ENCODE measurements around the gene TMEM37.
A peak's percentile ranks its signal among the peaks of the same experiment; 100 is the strongest.

The TMEM37 gene

DNA sequence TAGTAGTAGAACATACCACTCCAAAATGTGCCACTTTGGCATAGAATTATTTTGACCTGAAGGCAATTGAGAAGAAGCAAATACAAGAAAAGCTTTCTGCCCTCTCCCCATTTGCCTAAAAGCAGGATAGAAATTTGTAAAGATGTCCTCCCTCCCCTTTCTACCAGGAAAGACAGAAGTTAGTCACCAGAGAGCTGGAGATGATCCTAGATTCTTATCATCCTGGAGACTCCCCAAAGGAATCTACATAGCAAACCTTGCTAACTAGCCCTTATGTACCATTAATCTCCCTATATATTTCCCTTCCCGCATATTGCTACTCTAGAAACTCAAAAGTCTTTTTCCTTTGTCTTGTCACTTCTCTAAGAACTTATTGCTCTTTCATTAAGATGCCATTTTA, 12.6 kb upstream of the TMEM37 start:
- DNase-seq, result no peak

- DNase-seq, result no peak
Measured at GRCh38 chr2:119419803-119420508, 11.7 kb upstream of the TMEM37 start.

- DNase-seq, result no peak
Measured at GRCh38 chr2:119421304-119421703, 10.3 kb upstream of the TMEM37 start.

GRCh38 chr2:119421741-119422140, 9.9 kb upstream of the TMEM37 start:
- no peak for DNase-seq

DNA sequence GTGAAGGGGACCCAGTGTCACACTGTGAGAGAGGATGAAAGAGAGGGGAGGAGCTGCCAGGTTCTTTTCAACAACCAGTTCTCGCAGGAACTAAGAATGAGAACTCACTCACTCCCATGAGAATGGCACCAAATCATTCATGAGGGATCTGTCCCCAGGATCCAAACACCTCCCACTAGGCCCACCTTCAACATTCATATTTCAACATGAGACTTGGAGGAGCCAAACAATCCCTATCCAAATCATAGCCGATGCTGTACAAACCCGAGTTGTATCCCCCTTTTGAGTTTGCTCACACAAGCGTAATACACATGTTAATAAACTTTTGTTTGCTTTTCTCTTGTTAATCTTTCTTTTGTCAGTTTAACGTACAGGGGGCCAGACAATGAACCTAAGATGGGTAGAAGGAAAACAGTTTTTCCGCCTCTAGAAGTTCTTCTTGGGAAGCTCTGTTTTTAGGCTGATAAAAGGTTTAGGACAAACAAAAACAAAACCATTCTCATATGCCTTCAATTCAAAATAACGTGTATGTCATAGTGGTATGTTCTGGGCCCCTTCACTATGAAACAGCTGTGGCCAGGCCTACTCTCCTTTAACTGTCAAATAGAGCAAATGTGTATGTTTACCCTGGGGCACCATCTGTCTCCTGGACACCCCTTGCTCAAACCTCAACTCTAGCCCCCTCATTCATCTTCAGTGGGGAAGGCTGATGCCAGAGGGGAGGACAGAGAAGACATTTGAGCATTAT, 9.1 kb upstream of the TMEM37 start:
- no peak for DNase-seq

GRCh38 chr2:119423108-119423444, 8.6 kb upstream of the TMEM37 start:
- DNase-seq, result no peak

GRCh38 chr2:119423811-119424210, 7.8 kb upstream of the TMEM37 start:
- DNase-seq, result no peak

- no peak for DNase-seq
Measured at GRCh38 chr2:119424284-119425118, 7.2 kb upstream of the TMEM37 start.

- DNase-seq, result no peak
Measured at GRCh38 chr2:119425119-119425405, 6.6 kb upstream of the TMEM37 start.

- no peak for DNase-seq
Measured at GRCh38 chr2:119425620-119426395, 5.8 kb upstream of the TMEM37 start.

- DNase-seq, result no peak
Measured at GRCh38 chr2:119426396-119426675, 5.3 kb upstream of the TMEM37 start.

GRCh38 chr2:119426801-119427395, 4.8 kb upstream of the TMEM37 start:
- DNase-seq, result no peak

DNA sequence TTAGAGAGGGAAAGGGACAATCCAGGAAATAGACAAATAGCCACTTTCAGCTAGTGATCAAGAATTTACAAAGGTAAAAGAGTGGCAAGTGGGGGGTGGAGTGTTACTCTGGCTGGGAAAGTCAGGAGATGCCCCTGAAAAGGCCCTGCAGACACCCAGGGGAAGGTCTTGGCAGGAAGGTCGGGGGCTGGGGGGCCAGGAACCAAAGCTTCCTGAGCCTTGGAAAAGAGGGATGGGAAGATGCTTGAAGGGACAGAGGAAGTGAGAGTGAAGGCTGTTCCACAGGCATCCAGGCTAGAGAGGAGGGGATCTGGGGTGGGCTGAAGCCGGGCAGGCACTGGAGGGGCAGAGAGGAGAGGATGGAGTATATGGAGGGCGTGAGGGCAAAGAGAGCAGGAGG, 3.9 kb upstream of the TMEM37 start:
- DNase-seq, result no peak

DNA sequence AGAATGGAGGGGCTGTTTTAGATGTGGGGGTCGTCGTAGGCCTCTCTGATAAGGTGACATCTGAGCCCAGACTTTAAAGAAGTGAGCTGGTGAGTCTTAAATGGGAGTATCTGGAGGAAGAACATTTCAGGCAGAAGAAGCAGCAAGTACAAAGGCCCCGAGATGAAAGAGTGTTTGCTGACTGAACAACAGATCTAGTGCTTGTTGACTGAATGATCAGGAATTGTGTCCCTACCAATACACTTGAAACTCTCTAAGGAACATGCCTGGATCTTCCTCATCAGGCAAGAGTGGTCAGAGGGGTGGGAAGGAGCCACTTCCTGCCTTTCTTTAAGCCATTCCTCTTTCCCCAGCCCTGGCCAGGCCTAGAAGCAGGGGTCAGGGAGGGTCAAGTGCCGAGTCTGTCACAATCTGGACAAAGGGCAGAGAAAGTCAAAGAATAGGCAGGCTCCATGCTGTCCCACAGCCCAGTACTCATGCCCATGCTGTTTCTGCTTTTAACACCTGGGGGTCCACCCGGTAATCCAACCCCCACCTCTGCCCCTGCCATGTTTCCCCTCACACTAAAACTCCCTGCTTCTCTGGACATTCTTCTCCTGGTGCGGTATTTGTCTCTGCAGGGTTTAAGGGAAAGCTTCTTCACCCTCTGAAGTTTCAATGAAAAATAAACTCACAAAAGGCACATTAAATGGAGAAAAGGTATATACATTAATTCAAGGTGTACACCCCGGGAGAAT, 3.0 kb upstream of the TMEM37 start:
- DNase-seq, result no peak

- no peak for DNase-seq
Measured at GRCh38 chr2:119429225-119429981, 2.3 kb upstream of the TMEM37 start.

- no peak for DNase-seq
Measured at GRCh38 chr2:119430023-119430498, 1.6 kb upstream of the TMEM37 start.

GRCh38 chr2:119431976-119432850, 559 bp downstream of the TMEM37 start:
- peak in 2 of 14 donors; percentile 20 to 30 for DNase-seq

GRCh38 chr2:119432851-119433522, 1.3 kb downstream of the TMEM37 start:
- DNase-seq, result no peak

DNA sequence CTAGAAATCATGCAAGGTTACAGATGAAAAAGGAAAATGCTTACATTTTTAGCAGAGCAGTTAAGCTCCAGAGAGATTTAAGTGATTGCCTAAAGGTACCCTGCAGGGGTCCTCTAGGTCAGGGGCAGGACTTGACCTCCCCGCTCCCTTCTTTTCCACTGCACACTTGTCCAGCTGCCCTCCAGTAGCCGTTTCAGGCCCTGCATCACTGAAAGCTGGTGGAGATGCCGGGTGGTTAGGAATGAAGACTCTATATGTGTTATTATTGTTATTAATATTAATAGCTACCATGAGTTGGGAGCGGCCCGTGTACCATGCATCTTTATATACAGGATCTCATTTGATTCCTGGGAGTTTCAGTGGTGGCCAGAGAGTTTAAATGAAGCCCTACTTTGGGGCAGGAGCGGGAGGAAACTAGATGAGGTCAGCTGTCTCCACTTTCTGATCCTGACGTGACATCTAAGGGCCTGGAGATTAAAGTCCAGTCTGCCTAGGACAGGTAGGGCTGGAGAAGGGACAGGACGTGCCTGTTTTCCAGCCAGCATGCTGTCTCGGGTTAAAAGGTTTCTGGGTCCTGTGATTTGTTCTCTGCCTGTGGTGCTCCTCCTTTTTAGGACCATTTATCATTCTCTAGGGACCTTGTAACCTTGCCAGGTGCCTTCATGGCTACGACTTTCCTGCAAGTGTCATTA, 2.1 kb downstream of the TMEM37 start:
- DNase-seq, result no peak

Data from C1 segment of cervical spinal cord (tissue), 14 donors.